Measurements from ENCODE around the gene FMNL3.

The FMNL3 gene

GRCh38 chr12:49632401-49632800 is 74.8 kb downstream of the FMNL3 start:
- no peak for TF ChIP-seq CTCF (IDR thresholded peaks at IDR 0.05; ENCODE audit: low read depth, low read length)
- DNase-seq (ENCODE audit: low read depth in 2 of 2) = no peak
- no peak overlapping the region for H3K4me3 ChIP-seq (replicated peaks in 1 of 2; ENCODE audit: low read depth in 2 of 2, low read length in 2 of 2)

- H3K4me3 ChIP-seq (replicated peaks in 1 of 2; ENCODE audit: low read depth in 2 of 2, low read length in 2 of 2) = no peak overlapping the region
- no peak for TF ChIP-seq CTCF (IDR thresholded peaks at IDR 0.05; ENCODE audit: low read depth, low read length)
- DNase-seq (ENCODE audit: low read depth in 2 of 2) = no peak
Measured at GRCh38 chr12:49631336-49631907, 75.8 kb downstream of the FMNL3 start.

GRCh38 chr12:49627752-49628360 is 79.3 kb downstream of the FMNL3 start:
- H3K4me3 ChIP-seq (replicated peaks in 1 of 2; ENCODE audit: low read depth in 2 of 2, low read length in 2 of 2) = no peak overlapping the region
- peak; percentile 47 to 69 for DNase-seq (ENCODE audit: low read depth in 2 of 2)
- no peak for TF ChIP-seq CTCF (IDR thresholded peaks at IDR 0.05; ENCODE audit: low read depth, low read length)

GRCh38 chr12:49626836-49627235 is 80.4 kb downstream of the FMNL3 start:
- no peak for TF ChIP-seq CTCF (IDR thresholded peaks at IDR 0.05; ENCODE audit: low read depth, low read length)
- H3K4me3 ChIP-seq (replicated peaks in 1 of 2; ENCODE audit: low read depth in 2 of 2, low read length in 2 of 2) = no peak overlapping the region
- no peak for DNase-seq (ENCODE audit: low read depth in 2 of 2)

- TF ChIP-seq CTCF (IDR thresholded peaks at IDR 0.05; ENCODE audit: low read depth, low read length) = peak; percentile 32
- H3K4me3 ChIP-seq (replicated peaks in 1 of 2; ENCODE audit: low read depth in 2 of 2, low read length in 2 of 2) = no peak overlapping the region
- peak in 1 of 2 donors; percentile 49 for DNase-seq (ENCODE audit: low read depth in 2 of 2)
Measured at GRCh38 chr12:49626169-49626835, 80.9 kb downstream of the FMNL3 start.

- no peak for TF ChIP-seq CTCF (IDR thresholded peaks at IDR 0.05; ENCODE audit: low read depth, low read length)
- peak; percentile 19 to 76 for DNase-seq (ENCODE audit: low read depth in 2 of 2)
- no peak overlapping the region for H3K4me3 ChIP-seq (replicated peaks in 1 of 2; ENCODE audit: low read depth in 2 of 2, low read length in 2 of 2)
Measured at GRCh38 chr12:49624921-49625577, 82.2 kb downstream of the FMNL3 start.

Measured in cardiac fibroblast (primary cell).